ENCODE data around the gene RRN3. TPM values are rescaled to one million over a fixed set of nuclear protein-coding genes. Genes with fewer than 3 reads are reported as not detected.
A peak's percentile ranks its signal among the peaks of the same experiment; 100 is the strongest.
"Not testable (repeated sequence)": the region's sequence is repeated elsewhere in the genome, so short reads cannot be mapped to it uniquely, and the experiment has no call there.

The RRN3 gene
- polyA plus RNA-seq, 1 donor = 30.9 TPM

DNA sequence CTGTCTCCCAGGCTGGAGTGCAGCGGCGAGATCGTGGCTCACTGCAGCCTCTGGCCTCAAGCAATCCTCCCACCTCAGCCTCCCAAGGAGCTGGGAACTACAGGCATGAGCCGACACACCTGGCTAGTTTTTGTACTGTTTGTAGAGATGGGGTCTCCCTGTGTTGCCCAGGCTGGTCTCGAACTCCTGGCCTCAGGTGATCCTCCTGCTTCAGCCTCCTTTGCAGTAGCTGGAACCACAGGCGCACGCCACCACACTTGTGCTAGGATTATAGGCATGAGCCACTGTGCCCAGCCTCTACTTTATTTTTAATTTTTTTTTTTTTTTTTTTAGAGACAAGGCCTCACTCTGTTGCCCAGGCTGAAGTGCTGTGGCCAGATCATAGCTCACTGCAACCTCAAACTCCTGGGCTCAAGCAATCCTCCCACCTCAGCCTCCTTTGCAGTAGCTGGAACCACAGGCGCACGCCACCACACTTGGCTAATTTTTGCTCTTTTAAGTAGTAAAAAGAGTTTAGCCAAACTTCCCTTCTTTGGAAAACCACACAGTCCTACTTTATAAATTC, 42.6 kb downstream of the RRN3 start:
- DNase-seq = no peak

DNA sequence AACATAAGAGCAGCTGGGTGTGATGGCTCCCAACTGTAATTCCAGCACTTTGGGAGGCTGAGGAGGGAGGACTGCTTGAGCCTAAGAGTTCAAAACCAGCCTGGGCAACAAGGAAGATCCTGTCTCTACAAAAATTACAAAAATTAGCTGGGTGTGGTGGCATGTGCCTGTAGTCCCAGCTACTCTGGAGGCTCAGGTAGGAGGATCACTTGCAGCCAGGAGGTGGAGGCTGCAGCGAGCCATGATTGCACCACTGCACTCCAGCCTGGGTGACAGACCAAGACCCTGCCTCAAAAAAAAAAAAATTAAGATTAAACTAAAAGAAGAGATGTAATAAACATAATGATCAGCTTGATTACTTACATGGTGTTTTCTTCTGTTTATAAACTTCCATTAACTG, 43.6 kb downstream of the RRN3 start:
- DNase-seq = not testable (repeated sequence)

DNA sequence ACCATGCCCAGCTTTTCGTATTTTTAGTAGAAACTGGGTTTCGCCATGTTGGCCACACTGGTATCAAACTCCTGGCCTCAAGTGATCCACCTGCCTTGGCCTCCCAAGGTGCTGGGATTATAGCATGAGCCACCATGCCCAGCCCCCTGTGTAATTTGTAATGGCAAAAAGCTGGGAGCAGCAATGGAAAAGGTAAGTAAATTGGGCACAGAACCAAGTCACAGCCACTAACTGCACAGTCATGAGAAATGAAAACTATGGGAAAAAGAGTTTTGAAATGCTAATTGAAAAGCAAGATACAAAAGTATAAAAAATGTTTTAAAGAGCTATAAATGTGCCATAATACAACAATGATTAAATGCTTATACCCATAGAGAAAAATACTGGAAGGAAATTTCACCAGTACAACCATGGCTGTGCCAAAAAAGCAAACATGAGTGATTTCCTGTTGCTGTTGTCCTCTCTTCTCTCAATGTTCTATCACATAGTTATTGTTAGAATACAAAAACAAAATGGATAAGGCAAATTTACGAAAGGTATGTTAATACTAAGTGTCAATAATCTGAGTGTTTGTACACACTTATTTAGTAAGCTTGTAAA, 44.4 kb downstream of the RRN3 start:
- DNase-seq = no peak

DNA sequence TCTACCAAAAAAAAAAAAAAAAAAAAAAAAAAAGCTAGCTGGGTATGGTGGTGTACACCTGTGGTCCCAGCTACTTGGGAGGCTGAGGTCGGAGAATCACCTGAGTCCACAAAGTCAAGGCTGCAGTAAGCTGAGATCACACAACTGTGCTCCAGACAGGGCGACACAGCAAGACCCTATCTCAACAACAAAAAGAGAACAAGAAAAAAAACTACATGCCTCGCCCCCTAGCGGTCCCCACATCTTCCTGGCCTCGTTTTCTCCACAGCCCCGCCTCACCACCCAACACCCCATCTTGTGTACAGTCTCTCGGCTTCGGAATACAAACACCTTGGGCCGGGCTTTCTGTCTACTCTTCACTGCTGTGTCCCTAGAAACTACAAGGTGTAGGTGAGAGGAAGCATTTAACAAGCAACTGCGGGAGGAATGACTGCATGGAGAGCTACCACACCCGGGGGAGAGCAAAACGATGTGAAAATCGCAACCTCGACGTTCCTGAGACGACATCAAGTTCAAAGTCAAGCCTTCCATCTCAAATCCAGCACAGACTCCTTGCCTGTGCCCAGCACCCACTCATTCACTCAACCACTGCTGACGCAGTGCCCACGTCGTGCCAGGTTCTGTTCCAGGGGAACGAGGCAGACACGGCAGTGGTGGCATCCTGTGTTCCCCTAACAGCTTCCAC, 47.2 kb downstream of the RRN3 start:
- no peak for DNase-seq

DNA sequence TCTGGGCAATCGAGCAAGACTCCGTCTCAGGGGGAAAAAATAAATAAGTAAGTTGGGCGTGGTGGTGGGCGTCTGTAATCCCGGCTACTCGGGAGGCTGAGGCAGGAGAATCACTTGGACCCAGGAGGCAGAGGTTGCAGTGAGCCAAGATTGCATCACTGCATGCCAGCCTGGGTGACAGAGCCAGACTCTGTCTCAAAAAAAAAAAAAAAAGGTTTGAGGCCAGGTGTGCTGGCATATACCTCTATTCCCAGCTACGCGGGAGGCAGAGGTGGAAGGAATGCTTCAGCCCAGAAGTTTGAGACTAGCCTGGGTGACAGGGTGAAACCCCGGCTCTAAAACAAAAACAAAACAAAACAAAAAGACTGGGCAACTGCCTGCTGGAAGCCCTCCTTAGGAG, 48.8 kb downstream of the RRN3 start:
- DNase-seq = not testable (repeated sequence)

DNA sequence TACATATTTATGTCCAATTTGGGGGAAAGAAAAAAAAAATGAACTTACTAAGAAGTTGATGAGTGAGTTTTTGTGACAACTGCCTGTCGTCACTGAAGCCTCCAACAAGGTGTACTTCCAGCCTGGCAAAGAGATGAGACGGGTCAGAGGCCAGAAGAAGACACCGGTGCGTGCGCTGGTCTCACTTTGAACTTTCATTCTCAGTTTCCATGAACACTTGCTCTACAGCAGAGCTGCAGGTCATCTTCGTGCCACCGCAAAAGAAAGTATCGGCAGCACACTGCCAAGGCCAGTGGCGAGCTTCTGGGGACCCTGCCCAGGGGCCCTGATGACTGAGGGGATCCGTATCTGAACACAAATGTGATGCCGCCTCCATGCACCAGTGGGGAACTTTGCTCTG, 49.8 kb downstream of the RRN3 start:
- no peak for DNase-seq

DNA sequence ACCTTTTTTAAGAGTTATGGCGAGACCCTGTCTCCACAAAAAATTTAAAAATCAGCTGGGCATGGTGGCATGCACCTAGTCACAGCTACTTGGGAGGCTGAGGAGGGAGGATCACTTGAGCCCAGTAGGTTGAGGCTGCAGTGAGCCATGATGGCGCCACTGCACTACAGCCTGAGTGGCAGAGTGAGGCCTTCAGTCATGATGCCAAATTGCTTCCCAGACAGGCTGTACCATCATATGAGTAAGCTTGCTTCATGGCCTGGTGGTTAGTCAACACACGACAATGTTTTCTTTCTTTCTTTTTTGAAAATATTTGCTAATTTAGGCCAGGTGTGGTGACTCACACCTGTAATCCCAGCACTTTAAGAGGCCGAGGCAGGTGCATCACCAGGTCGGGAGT, 50.7 kb downstream of the RRN3 start:
- no peak for DNase-seq

DNA sequence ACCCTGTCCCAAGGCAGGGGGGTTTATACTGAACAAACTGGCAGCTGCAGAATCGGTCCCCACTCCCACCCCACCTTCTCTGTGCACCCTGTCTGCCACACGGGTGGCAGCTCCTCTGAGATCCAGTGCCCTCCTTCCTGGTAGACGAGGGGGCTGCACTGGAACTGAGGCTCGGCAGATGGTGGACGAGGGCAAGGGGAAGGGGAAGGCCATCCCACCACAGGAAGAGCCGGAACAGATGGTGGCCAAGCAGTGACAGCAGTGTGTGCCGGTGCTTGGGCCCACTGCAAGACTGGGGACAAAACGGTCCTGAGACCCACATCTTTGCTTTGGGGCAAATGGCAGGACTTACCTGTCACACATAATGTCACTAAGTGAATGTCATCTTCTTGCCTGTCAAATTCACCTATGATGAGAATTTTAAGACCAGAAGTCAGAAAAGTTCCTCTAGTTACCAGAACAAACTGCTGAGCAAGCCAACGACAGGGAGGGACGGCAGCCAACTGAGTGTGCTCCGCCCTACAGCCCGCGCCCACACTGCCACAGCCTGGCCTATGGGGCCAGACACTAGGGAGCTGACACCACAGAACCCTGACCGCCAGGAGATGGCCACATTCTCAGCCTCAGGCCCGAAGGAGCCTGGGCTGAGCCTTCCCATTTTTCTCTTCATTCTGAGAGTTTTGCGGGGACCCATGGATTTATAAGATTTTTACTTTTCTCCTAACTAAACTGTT, 52.6 kb downstream of the RRN3 start:
- DNase-seq = peak; percentile 58

DNA sequence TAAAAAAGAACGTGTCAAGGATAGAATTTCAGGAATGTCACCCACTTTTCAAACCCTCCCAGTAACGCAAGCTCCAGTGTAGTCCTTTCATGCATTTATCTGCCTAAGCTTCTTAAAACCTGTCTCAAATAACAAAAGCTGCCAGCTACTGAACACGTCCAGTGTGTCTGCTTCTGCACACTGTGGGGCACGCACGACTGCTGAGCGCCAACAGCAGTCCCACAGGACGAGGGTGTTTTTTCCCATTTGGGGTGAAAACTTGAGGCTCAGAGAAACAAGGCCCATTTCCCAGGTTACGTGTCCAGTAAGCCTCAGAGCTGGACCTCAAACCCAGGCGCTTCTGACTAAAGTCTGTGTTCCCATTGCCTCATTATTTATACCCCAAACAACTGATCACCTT, 55.4 kb downstream of the RRN3 start:
- no peak for DNase-seq

DNA sequence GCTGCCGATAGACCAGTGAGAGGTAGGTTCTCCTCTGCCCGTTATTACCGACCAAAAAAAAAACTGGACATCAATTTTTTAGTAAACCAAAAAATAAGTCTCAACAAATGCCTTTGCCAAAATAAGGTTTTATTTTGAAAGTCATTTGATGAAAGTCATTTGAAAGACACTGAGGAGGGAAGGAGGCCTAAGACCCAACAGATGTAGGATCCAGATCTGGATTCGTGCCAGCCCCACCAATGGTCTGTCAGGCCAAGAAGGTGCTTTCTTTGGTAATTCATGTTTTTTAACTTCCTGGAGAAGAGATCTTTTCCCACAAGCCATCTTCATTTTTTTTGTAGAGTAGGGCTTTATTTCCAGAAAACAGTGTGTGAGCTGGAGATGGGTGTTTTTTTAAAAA, 56.3 kb downstream of the RRN3 start:
- DNase-seq = no peak

DNA sequence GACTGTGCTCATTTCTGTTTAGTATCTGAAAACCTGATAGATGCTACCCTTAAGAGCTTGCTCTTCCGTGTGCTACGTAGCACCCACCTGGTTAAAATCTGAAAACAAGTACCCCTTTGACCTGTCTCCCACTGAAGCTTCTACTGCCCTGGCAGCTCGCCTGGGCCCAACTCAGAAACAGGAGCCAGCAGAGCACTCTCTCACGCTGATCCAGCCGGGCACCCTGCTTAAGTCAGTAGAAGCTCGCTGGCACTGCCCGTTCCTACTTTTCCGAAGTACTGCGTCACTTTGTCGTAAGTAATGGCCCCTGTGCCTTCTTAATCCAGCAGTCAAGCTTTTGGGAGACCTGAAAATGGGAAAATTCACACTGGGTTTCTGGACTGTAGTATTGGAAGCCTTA, 57.1 kb downstream of the RRN3 start:
- DNase-seq = no peak

DNA sequence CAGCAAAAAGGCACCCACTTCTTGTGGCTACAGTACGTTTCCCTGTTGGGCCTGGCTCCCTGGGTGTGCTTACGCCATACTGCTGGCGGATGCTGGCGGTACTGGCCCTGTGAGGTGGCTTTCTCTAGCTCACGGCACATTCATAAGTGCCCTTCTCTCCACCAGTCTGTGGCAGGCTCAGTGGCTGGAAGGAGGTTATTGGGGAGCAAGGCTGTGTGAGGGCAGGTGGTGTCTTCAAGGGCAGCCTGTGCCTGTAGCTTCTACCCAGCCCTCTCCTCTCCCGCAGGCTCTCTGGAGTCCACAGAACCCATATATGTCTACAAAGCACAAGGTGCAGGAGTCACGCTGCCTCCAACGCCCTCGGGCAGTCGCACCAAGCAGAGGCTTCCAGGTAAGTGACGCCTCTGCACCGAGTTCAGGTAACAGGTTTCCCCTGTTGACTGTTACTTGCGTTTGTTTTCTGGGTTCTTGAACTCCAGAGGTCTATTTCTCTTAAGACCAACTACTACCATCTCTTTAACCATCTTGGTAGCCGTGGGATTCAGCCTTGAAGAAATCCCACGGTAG, 58.8 kb downstream of the RRN3 start:
- DNase-seq = no peak

DNA sequence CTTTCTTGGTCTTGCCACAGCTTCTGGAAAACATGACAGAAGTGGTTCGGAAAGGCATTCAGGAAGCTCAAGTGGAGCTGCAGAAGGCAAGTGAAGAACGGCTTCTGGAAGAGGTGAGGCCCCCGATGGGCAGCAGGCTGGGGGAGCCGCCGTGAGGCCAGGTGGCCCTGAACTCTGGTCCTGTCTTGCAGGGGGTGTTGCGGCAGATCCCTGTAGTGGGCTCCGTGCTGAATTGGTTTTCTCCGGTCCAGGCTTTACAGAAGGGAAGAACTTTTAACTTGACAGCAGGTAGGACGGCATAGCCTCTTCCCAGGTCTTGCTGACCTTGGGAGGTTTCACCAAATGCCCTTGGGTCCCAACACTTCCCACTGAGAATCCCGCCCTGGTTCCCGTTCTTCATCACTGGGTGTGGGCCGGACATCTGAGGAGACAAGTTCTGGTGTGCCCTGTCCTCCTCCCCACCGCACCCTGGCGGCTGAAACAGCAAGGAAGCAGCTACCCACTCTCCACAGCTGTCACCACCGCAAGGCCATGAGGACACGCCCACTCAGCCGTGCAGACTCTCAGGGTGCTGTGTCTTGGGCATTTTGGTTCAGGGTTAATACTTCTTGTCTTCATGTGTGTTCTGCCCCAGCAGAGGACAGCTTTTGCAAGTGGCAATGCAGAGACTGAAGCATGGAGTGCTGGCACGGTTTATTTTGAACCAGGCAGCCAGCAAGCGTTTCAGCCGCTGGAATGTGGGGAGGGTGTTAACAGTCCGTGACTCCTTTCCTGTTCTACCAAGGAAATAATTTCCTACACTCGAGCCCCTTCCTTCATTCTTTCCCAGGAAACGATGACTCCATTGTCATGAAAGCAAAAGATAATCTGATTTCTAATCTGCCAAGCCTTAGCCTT, 59.6 kb downstream of the RRN3 start:
- DNase-seq = no peak

DNA sequence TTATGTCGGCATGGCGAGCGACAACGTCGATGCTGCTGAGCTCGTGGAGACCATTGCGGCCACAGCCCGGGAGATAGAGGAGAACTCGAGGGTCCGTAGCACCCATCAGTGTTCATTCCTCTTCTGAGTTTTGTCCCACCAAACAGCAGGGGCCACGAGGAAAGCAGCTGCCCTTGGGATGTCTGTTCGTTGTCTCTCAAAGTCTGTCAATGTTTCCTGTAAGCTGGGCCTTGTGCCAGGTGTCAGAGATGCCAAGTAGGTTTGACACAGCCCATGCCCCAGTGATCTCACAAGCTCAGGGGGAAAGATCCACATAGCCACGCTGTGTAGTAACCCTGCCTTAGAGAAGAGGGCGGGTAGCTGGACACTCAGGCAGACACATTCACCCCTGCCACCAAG, 60.8 kb downstream of the RRN3 start:
- DNase-seq = no peak

DNA sequence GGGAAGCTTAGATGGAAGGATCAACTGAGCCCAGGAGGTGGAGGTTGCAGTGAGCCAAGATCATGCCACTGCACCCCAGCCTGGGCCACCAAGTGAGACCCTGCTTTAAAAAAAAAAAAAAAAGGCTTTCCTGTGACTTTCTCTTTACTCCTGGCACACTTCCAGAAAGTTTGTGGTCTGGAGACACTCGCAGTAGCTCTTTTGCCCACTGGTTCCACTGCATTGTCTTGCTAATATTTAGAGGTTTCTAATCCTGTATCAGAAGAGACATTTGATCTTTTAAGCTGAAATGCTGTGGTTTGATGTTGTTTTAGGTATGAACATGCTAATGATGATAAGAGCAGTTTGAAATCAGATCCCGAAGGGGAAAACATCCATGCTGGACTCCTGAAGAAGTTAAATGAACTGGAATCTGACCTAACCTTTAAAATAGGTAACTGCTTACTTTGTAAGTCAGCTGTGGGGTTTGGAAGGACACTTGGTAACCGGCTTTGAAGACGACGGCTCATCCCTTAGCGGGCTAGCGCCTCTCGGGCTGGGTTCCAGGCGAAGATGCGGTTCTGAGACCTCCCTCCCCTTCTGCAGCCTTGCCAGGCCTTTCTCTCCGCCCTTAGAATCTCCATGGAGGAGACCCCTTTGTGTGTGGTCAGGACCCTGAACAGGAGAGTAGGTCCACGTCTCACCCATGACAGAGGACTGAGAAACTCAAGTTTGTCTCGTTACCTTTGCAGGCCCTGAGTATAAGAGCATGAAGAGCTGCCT, 61.3 kb downstream of the RRN3 start:
- no peak for DNase-seq

DNA sequence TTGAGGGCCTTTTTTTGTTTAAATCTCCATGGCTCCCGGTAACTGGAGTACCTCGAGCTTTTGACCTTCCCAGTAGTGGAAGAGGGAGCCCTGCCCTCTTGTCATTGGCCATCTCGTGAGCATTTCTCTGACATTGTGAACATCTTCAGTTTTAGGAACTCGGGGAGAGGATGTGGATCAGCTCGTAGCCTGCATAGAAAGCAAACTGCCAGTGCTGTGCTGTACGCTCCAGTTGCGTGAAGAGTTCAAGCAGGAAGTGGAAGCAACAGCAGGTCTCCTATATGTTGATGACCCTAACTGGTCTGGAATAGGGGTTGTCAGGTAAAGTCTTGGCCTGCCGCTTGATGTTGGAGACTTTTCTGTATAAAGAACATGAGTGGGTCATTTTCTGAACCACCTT, 62.5 kb downstream of the RRN3 start:
- DNase-seq = no peak

DNA sequence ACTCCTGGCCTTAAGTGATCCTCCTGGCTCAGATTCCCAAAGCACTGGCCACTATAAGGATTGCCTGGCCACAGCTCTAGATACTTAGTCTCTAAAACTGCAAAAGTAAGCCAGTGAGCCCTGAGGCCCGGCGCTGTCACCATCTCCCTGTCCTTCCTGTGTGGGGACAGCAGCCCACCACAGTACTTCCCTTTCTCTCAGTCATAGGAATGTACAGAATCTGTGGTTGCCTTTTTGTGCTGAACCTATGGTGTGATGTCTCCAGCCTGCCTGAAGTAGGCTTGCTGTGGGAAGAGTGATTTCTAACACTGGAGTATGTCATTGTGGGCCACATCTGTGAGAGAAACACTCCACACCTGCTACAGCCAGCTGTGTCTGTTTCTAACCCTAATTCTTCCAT, 62.9 kb downstream of the RRN3 start:
- no peak for DNase-seq

DNA sequence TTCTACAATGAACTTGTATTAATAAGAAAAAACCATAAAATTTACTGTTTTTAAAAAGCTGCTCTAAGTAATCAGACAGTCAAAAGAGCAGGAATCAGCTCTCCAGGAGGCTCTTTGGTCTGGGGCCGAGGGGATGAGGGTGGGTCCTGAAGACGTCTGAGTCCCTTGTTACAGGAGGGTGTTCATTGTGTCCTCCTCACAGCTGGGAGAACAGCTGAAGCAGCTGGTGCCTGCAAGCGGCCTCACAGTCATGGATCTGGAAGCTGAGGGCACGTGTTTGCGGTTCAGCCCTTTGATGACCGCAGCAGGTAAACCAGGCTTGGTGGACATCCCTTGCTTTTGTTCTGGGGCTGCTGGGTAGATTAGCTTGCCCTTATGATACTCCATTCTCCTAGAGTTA, 64.3 kb downstream of the RRN3 start:
- not testable (repeated sequence) for DNase-seq

DNA sequence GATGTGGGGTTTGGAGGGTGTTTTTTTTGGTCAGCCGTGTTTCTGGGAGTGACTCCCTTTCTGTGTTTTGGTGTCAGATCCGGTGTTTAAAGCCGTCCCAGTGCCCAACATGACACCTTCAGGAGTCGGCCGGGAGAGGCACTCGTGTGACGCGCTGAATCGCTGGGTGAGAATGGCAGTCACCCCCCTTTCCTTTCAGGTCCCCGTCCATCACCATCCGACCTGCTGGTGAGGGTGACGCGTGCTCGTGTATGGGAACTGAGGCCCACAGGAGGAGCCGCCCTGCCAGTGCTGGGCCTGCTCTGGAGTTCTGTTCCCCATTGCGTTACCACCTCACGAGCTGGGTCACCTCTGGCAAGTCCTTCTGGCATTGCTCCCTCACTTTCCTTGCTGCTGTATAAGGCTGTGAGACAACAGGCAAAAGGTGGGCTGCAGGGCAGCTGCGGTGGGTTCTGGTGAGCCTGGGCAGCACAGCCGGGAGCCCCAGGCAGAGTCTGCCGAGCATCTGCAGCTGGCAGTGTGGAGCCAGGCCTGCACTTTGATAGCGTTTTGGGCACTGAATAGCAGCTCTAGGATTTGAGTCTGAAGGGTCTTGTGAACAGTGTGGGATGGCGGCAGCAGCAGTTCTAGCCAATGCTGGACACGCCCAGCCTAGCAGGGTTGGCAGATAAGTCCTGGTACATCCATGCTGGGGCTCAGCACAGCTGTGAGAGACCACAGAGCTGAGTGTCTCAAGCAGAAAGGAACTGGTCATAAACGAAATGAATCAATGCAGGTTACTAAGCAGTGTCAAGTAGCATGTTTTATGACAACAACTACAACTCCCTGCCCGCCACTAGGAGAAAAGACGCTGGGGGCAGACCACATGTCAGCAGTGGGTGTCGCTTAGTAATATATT, 65.0 kb downstream of the RRN3 start:
- not testable (repeated sequence) for DNase-seq

DNA sequence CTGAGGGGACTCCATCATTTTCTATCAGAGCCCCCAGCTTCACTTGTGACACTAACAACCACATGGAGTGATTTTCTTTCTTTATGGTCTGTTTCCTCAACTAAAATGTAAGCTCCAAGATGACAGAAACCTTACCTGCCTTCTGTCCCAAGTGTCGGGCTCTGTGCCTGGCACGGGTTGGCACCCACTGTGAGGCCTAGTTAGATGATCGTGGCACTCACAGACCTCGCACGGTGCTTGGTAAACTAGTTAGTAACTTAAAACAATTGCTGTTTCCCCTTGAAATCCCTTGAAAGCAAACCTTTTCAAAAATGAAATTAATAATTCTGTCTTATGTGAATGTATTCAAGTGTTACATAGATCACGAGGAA, 65.7 kb downstream of the RRN3 start:
- not testable (repeated sequence) for DNase-seq

Measured in hindlimb muscle (tissue), 1 donor.